HepG2 (cell line): ENCODE results near the gene AMZ1.

Source experiments
- ARNTL ChIP-seq: sonication (generic); formaldehyde crosslinking; IDR thresholded peaks from 2 replicates; pipeline ENCODE4 v1.4.0; 2020; ENCODE audit warnings: mild to moderate bottlenecking, missing genetic modification reagents
- TARDBP ChIP-seq: sonication (generic); formaldehyde crosslinking; IDR thresholded peaks from 2 replicates; pipeline ENCODE4 v1.8.0; 2022; ENCODE audit warnings: mild to moderate bottlenecking, missing genetic modification reagents
- THAP11 ChIP-seq: IDR thresholded peaks from 2 replicates; pipeline ENCODE4 v1.6.1; 2016; ENCODE audit warnings: missing biosample characterization, missing genetic modification reagents
- ZNF263 ChIP-seq: sonication (generic); formaldehyde crosslinking; IDR thresholded peaks from 2 replicates; pipeline ENCODE4 v1.4.0; 2020; ENCODE audit warnings: missing genetic modification reagents
- ZNF274 ChIP-seq: sonication (generic); formaldehyde crosslinking; IDR thresholded peaks from 2 replicates; pipeline ENCODE4 v1.5.1; 2020; ENCODE audit warnings: mild to moderate bottlenecking, missing genetic modification reagents
- ZZZ3 ChIP-seq: sonication (generic); formaldehyde crosslinking; IDR thresholded peaks from 2 replicates; pipeline ENCODE4 v1.4.0; 2020; ENCODE audit warnings: missing genetic modification reagents, mild to moderate bottlenecking, borderline replicate concordance
- TF ChIP-seq, protein P1 (sequence below): sonication (generic); formaldehyde crosslinking; IDR thresholded peaks from 2 replicates; pipeline ENCODE4 v1.4.0; 2020; ENCODE audit warnings: missing genetic modification reagents

DNA sequence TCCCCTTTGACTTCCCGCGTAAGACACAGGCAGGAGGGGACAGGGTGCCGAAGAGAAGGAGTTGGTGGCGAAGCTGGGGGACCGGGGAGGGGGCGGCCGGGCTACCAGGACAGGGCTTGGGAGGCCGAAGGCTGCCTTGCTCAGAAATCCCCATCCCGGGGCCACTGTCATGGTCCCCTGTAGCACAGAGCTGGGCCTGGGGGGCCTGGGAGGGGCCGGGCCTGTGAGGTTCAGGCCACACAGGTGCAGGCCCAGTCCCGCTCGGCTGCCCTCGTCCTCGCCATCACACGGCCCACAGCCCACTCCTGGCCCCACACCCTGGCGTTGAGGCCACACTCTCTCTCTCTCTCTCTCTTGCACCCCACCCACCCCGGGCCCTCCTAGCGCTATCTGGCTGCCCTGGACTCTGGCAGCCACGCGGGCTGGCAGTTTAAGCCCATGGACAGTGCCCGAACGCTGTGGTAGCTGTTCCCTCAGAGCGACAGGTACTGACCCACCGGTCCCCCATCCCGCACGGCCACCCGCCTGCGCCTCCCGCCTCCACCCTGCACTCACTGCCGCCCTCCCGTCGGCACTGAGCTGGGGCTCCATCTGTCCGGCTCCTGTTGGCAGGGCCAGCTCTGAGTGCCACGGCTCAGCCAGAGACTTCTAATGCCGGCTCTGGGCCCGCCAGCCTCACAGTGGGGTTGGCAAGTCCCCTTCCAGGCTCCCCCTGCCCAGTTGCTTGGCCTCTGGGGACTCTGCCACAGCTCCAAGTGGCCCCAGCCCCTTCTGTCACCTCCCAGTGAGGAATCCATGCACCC is 28.2 kb upstream of the AMZ1 start:
- TF ChIP-seq TARDBP (CRISPR knock-in tag) (no peak), THAP11 (CRISPR knock-in tag) (no peak), ARNTL (CRISPR knock-in tag) (no peak), ZNF274 (no peak), ZNF263 (CRISPR knock-in tag) (no peak), ZZZ3 (CRISPR knock-in tag) (no peak)
- TF ChIP-seq, protein P1, sequence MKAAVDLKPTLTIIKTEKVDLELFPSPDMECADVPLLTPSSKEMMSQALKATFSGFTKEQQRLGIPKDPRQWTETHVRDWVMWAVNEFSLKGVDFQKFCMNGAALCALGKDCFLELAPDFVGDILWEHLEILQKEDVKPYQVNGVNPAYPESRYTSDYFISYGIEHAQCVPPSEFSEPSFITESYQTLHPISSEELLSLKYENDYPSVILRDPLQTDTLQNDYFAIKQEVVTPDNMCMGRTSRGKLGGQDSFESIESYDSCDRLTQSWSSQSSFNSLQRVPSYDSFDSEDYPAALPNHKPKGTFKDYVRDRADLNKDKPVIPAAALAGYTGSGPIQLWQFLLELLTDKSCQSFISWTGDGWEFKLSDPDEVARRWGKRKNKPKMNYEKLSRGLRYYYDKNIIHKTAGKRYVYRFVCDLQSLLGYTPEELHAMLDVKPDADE (CRISPR knock-in tag) = no peak
